SK-MEL-5 (cell line): ENCODE results near the gene PSME3. TPM values are rescaled to one million over a fixed set of nuclear protein-coding genes. Genes with fewer than 3 reads are reported as not detected.

Experiments used
- DNase-seq: peaks from one replicate; pipeline ENCODE4 v3.0.0-alpha.2; 2016; ENCODE audit warnings: low read depth, low spot score
- in situ Hi-C: cut with HindIII; loops from 2 replicates; pipeline ENCODE4 v1.10.0; 2016; ENCODE audit warnings: low sequenced_read_pairs, high pct_unique_total_duplicates, low pct_unique_long_range_greater_than_20kb
- total RNA-seq: library from RNA; depleted of rRNA; stranded (reverse); fragments of >200 nt; shearing (Covaris generic); gene quantifications from 2 replicates; pipeline ENCODE4 v1.2.3, GENCODE V29; 2014

PSME3 gene
- total RNA-seq, 1 experiment from 2014 or later: 139 TPM

DNA sequence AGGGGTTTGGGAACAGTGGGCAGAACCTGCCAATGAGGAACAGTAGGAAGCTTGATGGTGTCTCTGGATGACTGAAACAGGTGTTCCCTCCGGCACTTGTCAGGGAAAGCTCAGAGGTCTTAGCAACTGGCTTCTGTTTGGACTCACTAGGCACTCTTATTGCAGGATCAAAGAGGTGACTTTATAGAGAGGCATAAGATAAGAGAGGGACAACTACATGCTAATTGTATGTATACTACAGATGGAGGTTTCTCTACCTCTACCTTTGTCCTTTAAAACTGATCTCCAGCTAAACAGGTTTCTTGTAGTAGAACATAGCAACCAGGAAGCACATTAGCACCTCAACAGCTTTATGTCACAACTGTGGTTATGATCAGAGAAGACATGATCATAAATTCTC lies 26.9 kb upstream of the PSME3 start:
- in situ Hi-C loops: no loop called here
- no peak for DNase-seq

DNA sequence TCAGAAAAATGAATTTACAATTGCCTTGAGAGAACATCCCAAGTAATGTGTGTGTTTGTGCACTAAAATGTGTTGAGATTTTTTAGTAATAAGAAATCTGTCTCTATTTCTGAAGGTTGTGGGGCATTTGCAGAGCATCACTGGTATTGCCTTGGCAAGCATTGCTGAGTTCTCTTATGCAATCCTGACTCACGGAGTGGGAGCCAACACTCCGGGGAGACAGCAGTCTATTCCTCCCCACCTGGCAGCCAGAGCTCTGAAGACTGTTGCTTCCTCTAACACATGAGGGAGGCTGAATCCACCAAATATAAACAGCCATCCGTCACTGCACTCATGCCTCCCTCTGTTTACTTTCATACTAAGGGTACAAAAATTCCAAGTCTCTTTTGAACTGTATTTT lies 23.9 kb upstream of the PSME3 start:
- DNase-seq: no peak
- in situ Hi-C loops: no loop called here

DNA sequence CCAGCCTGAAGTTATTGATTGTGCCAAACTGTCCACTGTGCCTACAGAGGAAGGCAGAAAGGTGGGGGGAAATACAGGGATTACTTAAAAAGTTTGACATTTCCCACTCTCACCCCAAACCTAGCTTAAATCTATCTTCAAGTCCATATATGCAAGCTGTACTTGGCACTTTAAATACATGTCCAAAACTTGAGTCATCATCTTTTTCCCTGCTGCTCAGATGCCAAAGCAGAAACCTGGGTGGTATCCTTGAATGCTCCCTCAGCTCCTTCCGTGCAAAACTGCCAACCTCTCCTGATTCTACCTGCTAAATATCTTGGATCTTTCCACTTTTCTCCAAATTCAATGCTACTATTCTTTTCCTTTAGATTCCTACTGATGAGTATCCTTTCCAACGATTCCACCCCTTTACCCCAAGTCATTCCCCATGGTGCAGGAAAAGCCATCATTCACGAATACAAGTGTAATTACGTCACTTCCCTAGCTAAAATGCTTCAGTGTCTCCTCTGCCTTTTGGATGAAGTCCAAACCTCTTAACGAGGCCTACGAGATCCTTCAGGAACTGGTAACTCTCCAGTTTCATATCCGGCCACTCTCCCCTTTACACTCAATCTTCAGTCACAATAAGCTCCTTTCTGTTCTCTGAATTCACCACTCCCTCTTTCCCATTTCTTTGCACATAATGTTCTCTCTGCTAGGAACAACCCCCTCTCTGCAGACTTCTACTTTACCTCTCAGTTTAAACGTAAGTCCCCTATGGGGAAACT lies 18.4 kb upstream of the PSME3 start:
- in situ Hi-C loops: no loop called here
- DNase-seq: peak; percentile 99

DNA sequence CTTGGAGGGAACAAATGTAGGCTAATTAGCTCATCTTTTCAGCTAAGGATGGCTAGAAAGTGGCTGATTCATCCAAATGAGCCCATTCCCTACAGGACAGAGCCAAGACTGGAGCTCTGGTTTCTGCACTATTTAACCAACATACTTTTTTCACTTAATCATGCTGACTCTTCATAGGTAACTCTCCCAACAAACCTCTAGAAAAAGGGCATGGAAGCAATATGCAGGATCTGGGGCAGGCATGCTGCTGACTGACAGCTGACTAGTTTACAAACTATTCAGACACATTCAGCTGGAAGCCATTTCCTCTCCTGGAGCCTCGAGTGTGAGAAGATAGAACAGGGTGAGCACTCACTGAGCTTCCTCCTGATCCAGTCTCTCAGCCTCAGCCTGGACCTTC lies 15.3 kb upstream of the PSME3 start:
- DNase-seq: no peak
- in situ Hi-C loops: no loop called here

DNA sequence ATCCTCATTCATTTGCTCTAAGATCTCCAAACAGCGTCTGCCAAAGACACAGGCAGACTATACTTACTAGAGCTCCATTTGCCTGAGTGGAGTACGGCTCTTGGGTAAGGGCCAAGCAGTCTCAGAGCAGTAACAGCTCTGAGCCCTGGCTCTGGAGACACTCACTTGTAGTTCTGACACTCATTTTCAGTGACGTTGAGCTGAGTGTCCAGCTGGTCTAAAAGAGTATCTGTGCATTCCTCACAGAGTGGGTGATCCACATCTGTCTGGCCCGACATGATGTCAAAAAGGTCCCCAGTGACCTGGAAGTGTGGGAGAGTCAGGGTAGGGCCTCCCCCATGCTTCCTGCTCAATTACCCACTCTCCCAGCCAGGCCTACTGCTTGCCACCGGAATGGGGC lies 14.8 kb upstream of the PSME3 start:
- in situ Hi-C loops: no loop called here
- DNase-seq: no peak

DNA sequence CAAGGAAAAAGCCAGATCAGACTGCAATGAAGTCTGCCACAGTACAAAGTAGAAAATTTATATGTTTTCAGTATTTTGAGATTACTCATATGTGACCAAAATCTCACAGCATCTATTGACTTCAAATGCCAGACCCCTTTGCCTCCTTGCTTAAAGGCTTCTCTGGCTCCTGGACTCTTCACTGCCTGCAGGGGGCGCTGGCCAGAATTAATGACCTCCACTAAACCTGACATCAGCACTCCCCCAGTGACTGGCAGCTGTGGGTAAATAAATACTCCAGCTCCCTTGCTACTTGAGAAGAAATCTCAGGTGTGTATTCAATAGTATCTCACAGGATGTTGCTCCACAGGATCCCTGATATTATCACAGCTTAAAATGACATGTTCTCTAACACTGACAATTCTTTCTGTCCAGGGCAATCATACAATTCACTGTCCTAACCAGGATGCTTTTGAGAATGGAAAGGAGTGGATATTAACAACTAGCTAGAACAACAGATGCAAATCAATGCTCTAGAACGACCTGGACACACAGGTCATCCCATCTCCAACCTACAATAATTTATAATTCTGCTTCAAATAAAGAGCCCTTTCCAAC lies 13.2 kb upstream of the PSME3 start:
- in situ Hi-C loops: no loop called here
- peak; percentile 90 for DNase-seq

DNA sequence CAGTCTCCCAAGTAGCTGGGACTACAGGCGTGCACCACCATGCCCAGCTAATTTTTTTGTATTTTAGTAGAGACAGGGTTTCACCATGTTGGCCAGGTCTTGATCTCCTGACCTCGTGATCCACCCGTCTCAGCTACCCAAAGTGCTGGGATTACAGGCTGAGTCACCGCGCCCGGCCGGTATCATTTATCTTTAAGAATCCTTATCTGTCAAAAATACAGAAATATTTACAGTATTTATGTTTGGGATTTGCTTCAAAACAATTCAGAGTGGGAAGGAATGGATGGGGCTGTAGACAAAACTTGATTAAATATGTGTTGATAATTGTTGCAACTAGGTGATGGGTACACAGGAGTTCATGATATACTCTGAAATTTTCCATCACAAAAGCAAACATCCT lies 12.0 kb upstream of the PSME3 start:
- in situ Hi-C loops: no loop called here
- no peak for DNase-seq

DNA sequence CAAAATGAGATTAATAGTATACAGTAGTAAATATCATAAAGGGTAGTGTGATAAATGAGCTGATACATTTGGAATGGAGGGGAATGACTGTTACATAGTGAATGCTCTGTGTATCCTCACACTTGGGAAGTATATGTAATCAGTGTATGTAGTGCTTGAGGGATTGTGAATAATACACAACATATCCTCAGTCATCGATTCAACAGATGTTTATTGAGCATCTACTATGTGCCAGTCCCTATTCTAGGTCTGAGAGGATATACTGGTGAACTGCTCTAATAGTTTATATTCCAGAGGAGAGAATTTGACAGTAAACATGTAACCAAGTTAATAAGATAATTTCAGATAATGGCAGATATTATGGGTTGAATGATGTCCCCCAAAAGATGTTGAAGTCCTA lies 5.7 kb upstream of the PSME3 start:
- in situ Hi-C loops: no loop called here
- no peak for DNase-seq

DNA sequence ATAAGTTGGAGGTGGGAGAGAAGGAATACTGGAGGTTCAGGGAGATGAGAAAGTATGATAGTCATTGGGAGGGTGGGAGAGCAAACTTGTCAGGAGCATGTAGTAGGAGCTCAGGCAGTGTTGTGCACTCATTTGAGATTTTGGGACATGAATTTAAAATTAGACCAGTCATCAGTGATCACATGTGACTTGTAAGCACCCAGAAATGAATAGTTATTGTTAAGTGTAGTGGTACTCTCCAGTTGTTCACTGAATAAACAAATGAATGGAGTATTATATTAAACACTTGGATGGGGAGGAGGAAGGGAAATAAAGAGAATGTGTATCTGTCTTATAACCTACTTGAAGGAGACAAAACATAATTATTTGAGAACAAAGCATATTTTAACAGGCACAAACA lies 2.2 kb upstream of the PSME3 start:
- peak; percentile 81 for DNase-seq
- in situ Hi-C loops: no loop called here

DNA sequence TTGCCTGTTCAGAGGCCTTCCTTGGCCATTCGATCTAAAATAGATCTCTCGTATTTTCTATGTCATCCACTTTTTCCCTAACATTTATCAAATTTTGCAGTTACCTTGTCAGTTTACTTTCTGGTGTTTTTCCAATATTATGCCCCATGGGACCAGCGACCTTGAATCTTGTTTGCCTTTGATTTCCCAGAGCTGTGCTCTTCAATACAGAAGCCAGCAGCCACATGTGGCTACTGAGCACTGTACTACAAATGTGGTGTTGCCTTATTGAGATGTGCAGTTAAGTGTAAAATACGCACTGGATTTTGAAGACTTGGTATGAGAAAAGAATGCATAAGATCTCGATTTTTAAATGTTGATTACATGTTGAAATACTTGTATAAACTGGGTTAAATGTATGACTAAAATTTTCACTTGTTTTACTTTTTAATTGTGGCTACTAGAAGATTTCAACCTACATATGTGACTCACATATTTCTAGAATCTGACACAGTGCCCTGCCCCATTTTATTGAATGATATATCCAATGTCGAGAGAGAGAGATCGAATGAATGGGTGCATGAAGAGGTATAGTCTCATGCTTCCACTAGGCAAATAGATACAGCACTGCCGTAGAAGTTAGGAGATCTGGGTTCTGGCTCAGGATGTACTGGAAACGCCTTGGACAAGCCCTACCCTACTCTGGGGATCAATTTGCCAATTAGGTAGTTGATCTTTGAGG lies 824 bp upstream of the PSME3 start:
- in situ Hi-C loops: no loop called here
- DNase-seq: peak; percentile 24

DNA sequence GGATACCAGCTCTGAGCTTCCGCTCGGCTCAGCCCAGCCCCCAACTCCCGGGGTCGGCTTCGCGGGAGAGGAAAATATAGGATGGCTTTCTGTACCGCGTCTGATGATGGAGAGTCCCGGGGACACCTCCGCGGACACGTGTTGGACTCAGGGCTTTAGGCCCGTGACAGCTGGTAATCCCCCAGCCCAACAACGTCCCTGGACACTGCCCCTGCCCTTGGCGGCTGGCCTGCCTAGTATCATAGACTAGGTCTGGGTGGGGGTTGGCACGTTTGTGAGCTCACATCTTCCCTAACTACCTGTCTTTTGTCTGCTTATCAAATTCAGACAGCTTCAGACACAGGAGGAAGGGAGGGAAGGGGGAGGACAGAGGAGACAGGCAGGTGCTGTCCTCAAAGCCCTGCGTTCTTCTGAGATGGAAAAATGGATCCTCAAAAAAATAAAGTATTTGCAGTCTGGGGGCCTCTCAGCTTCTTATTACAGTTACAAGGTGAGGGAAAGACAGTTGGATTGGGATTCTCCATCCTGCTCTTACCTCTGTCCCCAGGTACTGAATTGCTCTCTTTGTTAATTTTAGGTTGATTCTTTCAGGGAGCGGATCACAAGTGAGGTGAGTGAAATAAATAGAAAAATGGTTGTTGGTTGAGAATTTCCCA lies 698 bp downstream of the PSME3 start:
- no peak for DNase-seq
- in situ Hi-C loops: no loop called here

DNA sequence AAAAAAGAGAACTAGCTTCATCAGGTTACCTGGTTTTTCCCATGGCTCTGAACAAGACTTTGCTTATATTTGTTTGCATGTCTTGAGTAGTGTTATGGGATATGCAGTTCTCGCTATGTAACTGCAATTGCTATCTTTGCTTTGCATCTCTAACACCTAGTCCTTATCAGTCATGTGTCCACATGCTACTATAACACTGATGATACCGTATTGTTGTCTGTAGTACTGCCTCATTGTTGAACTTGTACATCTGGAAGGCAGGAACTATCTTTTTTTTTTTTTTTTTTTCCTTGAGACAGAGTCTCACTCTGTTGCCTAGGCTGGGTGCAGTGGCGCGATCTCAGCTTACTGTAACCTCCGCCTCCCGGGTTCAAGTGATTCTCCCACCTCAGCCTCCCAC lies 2.5 kb downstream of the PSME3 start:
- no peak for DNase-seq

DNA sequence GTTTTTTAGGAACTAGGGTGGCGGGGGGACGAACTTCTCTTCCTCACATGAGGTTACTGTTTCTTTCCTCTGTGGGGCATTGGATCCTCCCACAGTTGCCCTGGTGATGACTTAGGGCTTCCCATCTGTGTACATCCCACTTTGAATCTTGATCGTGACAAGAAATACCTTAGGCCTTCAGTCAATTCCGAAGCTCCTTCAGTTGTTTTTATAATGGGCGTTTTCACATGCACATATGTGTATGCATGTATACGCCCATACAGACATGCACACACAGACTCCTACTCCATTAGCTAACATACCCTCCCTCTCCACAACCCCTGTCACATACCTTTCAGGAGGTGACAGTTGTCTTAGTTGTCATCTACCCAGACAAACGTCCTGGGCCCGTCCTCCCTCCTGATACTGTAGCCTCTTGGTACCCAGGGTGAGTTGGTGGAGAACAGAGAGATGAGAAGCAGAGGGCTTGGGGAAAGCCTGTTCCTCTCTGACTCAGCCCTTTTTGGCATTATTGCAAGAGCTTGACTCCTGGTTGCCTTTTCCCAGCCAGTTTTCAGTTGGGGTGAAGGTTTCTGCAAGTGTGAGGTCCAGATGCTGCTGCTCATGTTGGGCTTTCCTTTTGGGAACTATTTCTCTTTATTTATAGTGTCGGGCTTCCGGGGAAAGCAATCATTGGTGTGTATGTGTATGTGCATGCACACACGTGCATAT lies 8.9 kb downstream of the PSME3 start:
- in situ Hi-C loops: no loop called here
- no peak for DNase-seq

More for the DNA sequence above, 2.5 kb downstream of the PSME3 start:
- in situ Hi-C loops: no loop called here

DNA sequence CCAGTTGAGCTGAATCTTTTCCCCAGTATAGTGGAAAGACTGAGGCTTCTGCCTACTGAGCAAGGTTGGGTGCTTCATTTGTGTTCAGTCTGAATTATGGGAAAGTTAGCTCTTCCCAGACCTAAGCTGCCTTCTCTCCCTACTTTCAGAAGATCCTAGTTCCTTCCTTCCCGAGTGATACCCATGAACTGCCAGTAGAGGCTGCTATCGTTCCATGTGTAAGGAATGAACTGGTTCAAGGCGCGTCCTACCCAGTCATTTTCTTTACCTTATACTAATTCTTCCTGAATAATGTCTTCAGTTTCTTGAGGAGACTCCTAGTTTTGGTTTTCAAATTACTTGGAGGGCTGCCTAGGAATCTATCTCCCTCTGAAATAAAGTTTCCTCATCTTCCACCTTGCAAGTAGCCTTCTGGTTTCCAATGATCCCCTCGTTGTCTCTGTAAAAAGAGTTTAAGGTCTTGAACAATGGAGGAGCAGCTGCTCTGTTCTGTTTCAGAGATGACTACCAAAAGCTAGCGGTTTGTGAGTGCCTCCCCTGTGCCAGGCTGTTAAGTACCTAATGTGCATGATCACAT lies 10.2 kb downstream of the PSME3 start:
- DNase-seq: peak; percentile 79
- in situ Hi-C loops: no loop called here

DNA sequence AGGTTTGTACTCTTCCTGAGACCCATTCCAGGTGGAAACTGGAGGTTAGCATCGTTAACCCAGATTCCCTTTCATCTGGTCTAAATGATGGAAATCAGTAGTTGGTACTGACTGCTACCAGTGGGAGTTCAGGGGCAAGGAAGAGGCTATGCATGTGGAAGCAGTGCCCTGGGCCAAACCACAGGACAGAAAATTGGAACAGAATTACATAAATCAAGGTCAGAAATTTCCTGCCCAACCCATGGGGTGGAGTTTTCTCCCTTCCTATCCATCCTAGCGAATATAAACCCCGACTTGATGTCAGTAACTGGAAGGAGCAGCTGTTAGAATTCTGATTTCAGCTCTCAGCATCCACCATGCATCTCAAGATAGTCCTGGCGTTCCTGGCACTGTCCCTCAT lies 11.1 kb downstream of the PSME3 start, which contains the start of gene AOC2:
AOC2 (plus strand) TSS at position 310 of the 400 bp plus-strand sequence; CDS start at position 357, 47 bp downstream.
- in situ Hi-C loops: no loop called here
- DNase-seq: no peak

DNA sequence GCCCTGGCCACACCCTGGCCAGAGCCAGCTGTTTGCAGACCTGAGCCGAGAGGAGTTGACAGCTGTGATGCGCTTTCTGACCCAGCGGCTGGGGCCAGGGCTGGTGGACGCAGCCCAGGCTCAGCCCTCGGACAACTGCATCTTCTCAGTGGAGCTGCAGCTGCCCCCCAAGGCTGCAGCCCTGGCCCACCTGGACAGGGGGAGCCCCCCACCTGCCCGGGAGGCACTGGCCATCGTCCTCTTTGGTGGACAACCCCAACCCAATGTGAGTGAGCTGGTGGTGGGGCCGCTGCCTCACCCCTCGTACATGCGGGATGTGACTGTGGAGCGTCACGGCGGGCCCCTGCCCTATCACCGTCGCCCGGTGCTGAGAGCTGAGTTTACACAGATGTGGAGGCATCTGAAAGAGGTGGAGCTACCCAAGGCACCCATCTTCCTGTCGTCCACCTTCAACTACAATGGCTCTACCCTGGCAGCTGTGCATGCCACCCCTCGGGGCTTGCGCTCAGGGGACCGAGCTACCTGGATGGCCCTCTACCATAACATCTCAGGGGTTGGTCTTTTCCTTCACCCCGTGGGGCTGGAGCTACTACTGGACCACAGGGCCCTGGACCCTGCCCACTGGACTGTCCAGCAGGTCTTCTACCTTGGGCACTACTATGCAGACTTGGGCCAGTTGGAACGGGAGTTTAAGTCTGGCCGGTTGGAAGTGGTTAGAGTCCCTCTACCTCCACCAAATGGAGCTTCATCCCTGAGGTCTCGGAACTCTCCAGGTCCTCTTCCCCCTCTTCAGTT lies 11.8 kb downstream of the PSME3 start:
- no peak for DNase-seq
- in situ Hi-C loops: no loop called here

DNA sequence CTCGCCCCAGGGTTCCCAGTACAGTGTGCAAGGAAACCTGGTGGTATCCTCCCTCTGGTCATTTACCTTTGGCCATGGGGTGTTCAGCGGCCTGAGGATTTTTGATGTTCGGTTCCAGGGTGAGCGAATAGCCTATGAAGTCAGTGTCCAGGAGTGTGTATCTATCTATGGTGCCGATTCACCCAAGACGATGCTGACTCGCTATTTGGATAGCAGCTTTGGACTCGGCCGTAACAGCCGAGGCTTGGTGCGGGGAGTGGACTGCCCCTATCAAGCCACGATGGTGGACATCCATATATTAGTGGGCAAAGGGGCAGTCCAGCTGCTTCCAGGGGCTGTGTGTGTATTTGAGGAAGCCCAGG lies 12.3 kb downstream of the PSME3 start:
- no peak for DNase-seq
- in situ Hi-C loops: no loop called here
